H1 (cell line): ENCODE results near the gene TSPAN16. TPM values are rescaled to one million over a fixed set of nuclear protein-coding genes. Genes with fewer than 3 reads are reported as not detected.

Experiments used
- CTCF ChIA-PET: fragments of 300-600 bp; sonication (Branson Sonifier 250); formaldehyde crosslinking; loops from one replicate; lab custom pipeline; 2021; ENCODE audit not compliant: partially characterized antibody; lab: Charles Lee
- POLR2A ChIA-PET: fragments of 300-600 bp; sonication (Branson Sonifier 250); formaldehyde crosslinking; loops from one replicate; lab custom pipeline; 2021; ENCODE audit warnings: inconsistent platforms; ENCODE audit not compliant: partially characterized antibody; lab: Charles Lee
- DNase-seq, 2 experiments: peaks; one replicate each; pipeline versions ENCODE4 v3.0.0 to v3.0.0-alpha.2; 2010 to 2022; ENCODE audit warnings: low spot score in 2 of 2, low read depth in 1 of 2, mixed read lengths in 1 of 2
- FAIRE-seq: peaks from 2 replicates; lab custom pipeline; 2011; peaks lifted over from hg19 to GRCh38; lab: Jason Lieb, UNC
- H2AFZ ChIP-seq: 2 replicates; pipeline ENCODE4 v1.8.1; 2012; ENCODE audit warnings: low read length, inconsistent platforms
- H2AK5ac ChIP-seq: 2 replicates; pipeline ENCODE4 v1.6.1; 2013; ENCODE audit warnings: low read depth, low read length
- H2BK120ac ChIP-seq: replicated peaks from 2 replicates; pipeline ENCODE3; 2013; ENCODE audit warnings: low read depth, low read length, inconsistent platforms
- H2BK12ac ChIP-seq: 2 replicates; pipeline ENCODE4 v1.6.1; 2013; ENCODE audit warnings: low read depth, low read length
- H2BK15ac ChIP-seq: 2 replicates; pipeline ENCODE4 v1.6.1; 2013; ENCODE audit warnings: low read length
- H2BK20ac ChIP-seq: 2 replicates; pipeline ENCODE4 v1.6.1; 2013; ENCODE audit warnings: low read length
- H2BK5ac ChIP-seq: 2 replicates; pipeline ENCODE4 v1.6.1; 2013; ENCODE audit warnings: low read depth, low read length
- H3K14ac ChIP-seq: 2 replicates; pipeline ENCODE4 v1.6.1; 2013; ENCODE audit warnings: inconsistent platforms; ENCODE audit not compliant: insufficient read length
- H3K18ac ChIP-seq: 2 replicates; pipeline ENCODE4 v1.6.1; 2013; ENCODE audit warnings: low read length; ENCODE audit errors: extremely low read depth
- H3K23ac ChIP-seq: 2 replicates; pipeline ENCODE4 v1.6.1; 2013; ENCODE audit warnings: inconsistent platforms; ENCODE audit not compliant: insufficient read length
- H3K23me2 ChIP-seq: 2 replicates; pipeline ENCODE4 v1.6.1; 2013; ENCODE audit warnings: low read depth, low read length
- H3K27ac ChIP-seq: 2 replicates; pipeline ENCODE4 v1.6.1; 2011; ENCODE audit warnings: low read depth, low read length, inconsistent platforms
- H3K27me3 ChIP-seq, 4 experiments: replicated peaks in 1 of 4; 1 replicate in 1 of 4; 2 replicates in 3 of 4; pipeline versions ENCODE4 v1.6.1 to v1.8.1; 2011 to 2013; ENCODE audit warnings: low read length in 3 of 4, mild to moderate bottlenecking in 3 of 4, inconsistent platforms in 2 of 4, mixed read lengths in 2 of 4, moderate library complexity in 1 of 4; ENCODE audit not compliant: control insufficient read depth in 3 of 4, insufficient read depth in 3 of 4; ENCODE audit errors: extremely low read depth in 1 of 4
- H3K36me3 ChIP-seq, 4 experiments: 2 replicates each; pipeline versions ENCODE4 v1.6.1 to v1.8.1; 2011 to 2013; ENCODE audit warnings: mild to moderate bottlenecking in 4 of 4, low read length in 3 of 4, moderate library complexity in 2 of 4, control low read depth in 1 of 4, inconsistent platforms in 1 of 4; ENCODE audit not compliant: insufficient read depth in 4 of 4, control insufficient read depth in 2 of 4
- H3K4ac ChIP-seq: replicated peaks from 2 replicates; pipeline ENCODE3; 2013; ENCODE audit warnings: low read length, low read depth, mixed read lengths, inconsistent platforms; ENCODE audit not compliant: insufficient read length
- H3K4me1 ChIP-seq, 4 experiments: replicated peaks in 1 of 4; 1 replicate in 1 of 4; 2 replicates in 3 of 4; pipeline versions ENCODE4 v1.6.1 to v1.8.1; 2011 to 2013; ENCODE audit warnings: low read length in 3 of 4, inconsistent platforms in 2 of 4, mixed read lengths in 1 of 4; ENCODE audit not compliant: insufficient read depth in 4 of 4, control insufficient read depth in 3 of 4
- H3K4me2 ChIP-seq, 2 experiments: 2 replicates each; pipeline versions ENCODE4 v1.6.1 to v1.8.1; 2011 to 2013; ENCODE audit warnings: low read depth in 2 of 2, low read length in 2 of 2, control low read depth in 1 of 2, inconsistent platforms in 1 of 2, mild to moderate bottlenecking in 1 of 2; ENCODE audit not compliant: insufficient read depth in 1 of 2
- H3K4me3 ChIP-seq, 4 experiments: fragments of 200-600, 300-600 bp in 1 of 4; sonication (generic), shearing (Covaris generic), sonication (Bioruptor Twin) in 1 of 4; 2 replicates each; pipeline versions ENCODE4 v1.5.1 to v1.8.1; 2011 to 2016; ENCODE audit warnings: low read length in 4 of 4, low read depth in 3 of 4, control low read depth in 2 of 4, inconsistent platforms in 2 of 4, mild to moderate bottlenecking in 2 of 4, mixed read lengths in 1 of 4, moderate library complexity in 1 of 4; ENCODE audit not compliant: insufficient read depth in 2 of 4; ENCODE audit errors: extremely low read depth in 1 of 4
- H3K56ac ChIP-seq: replicated peaks from 2 replicates; pipeline ENCODE3; 2013; ENCODE audit warnings: low read depth, mild to moderate bottlenecking, mixed read lengths, low read length, inconsistent platforms; ENCODE audit not compliant: insufficient read length
- H3K79me1 ChIP-seq: 2 replicates; pipeline ENCODE4 v1.6.1; 2013; ENCODE audit warnings: low read depth, low read length, control low read depth
- H3K79me2 ChIP-seq, 2 experiments: 2 replicates each; pipeline versions ENCODE4 v1.6.1 to v1.8.1; 2012 to 2013; ENCODE audit warnings: low read length in 2 of 2, mild to moderate bottlenecking in 2 of 2, inconsistent platforms in 1 of 2; ENCODE audit not compliant: insufficient read depth in 2 of 2, control insufficient read depth in 1 of 2
- H3K9ac ChIP-seq, 4 experiments: replicated peaks in 1 of 4; 1 replicate in 1 of 4; 2 replicates in 3 of 4; pipeline versions ENCODE4 v1.6.1 to v1.8.1; 2011 to 2013; ENCODE audit warnings: low read depth in 3 of 4, low read length in 3 of 4, control low read depth in 2 of 4, mild to moderate bottlenecking in 2 of 4, moderate library complexity in 2 of 4, inconsistent platforms in 1 of 4; ENCODE audit errors: extremely low read depth in 1 of 4
- H3K9me3 ChIP-seq, 2 experiments: 2 replicates each; pipeline versions ENCODE4 v1.6.1 to v1.8.1; 2012 to 2013; ENCODE audit warnings: mild to moderate bottlenecking in 2 of 2, moderate library complexity in 2 of 2, control low read depth in 1 of 2, inconsistent platforms in 1 of 2, low read depth in 1 of 2, low read length in 1 of 2, mixed read lengths in 1 of 2; ENCODE audit not compliant: insufficient read depth in 2 of 2
- H4K20me1 ChIP-seq, 2 experiments: replicated peaks in 1 of 2; 2 replicates each; pipeline versions ENCODE3 to v1.8.1; 2011 to 2013; ENCODE audit warnings: inconsistent platforms in 2 of 2, low read length in 2 of 2, mild to moderate bottlenecking in 1 of 2; ENCODE audit not compliant: insufficient read depth in 2 of 2, control insufficient read depth in 1 of 2
- H4K5ac ChIP-seq: 2 replicates; pipeline ENCODE4 v1.6.1; 2013; ENCODE audit warnings: low read length, low read depth, mixed read lengths, inconsistent platforms; ENCODE audit not compliant: insufficient read length
- H4K8ac ChIP-seq: 2 replicates; pipeline ENCODE4 v1.8.0; 2013; ENCODE audit warnings: mild to moderate bottlenecking, moderate library complexity, low read length, inconsistent platforms; ENCODE audit not compliant: insufficient read depth; ENCODE audit errors: extremely low read depth
- H4K91ac ChIP-seq: replicated peaks from 2 replicates; pipeline ENCODE3; 2013; ENCODE audit warnings: low read length, mixed read lengths, inconsistent platforms; ENCODE audit not compliant: insufficient read length
- ATF3 ChIP-seq: IDR thresholded peaks from 2 replicates; pipeline ENCODE4 v1.6.1; 2011; ENCODE audit warnings: low read depth, mild to moderate bottlenecking, low read length; ENCODE audit not compliant: insufficient read depth
- CTBP2 ChIP-seq: IDR thresholded peaks from 2 replicates; pipeline ENCODE4 v1.7.0; 2011; ENCODE audit warnings: borderline replicate concordance, mild to moderate bottlenecking, moderate library complexity, mixed read lengths, low read length; ENCODE audit not compliant: insufficient read depth, insufficient read length
- GTF2F1 ChIP-seq: IDR thresholded peaks from 2 replicates; pipeline ENCODE4 v1.6.1; 2012; ENCODE audit warnings: low read depth, low read length, improper control_type of control experiment, borderline replicate concordance
- MAFK ChIP-seq: IDR thresholded peaks from 2 replicates; pipeline ENCODE4 v1.6.1; 2012; ENCODE audit warnings: low read depth, mild to moderate bottlenecking, improper control_type of control experiment, low read length
- RAD21 ChIP-seq, 2 experiments: IDR thresholded peaks in 1 of 2; conservative IDR thresholded peaks in 1 of 2; 2 replicates each; pipeline ENCODE4 v1.6.1; 2011; ENCODE audit warnings: low read depth in 2 of 2, low read length in 2 of 2, improper control_type of control experiment in 1 of 2, inconsistent platforms in 1 of 2, mild to moderate bottlenecking in 1 of 2, moderate library complexity in 1 of 2
- WGBS, 2 experiments: shearing (Covaris generic) in 1 of 2; methylation state at CpG; one replicate each; pipeline versions ENCODE4 v1.1.6 to v1.1.7; 2013 to 2015; ENCODE audit warnings: low lambda C conversion rate in 2 of 2, mixed read lengths in 2 of 2, inconsistent platforms in 1 of 2, low coverage in 1 of 2, missing lambda C conversion rate in 1 of 2; ENCODE audit not compliant: insufficient replicate concordance in 2 of 2, insufficient coverage in 1 of 2, insufficient read length in 1 of 2; ENCODE audit errors: extremely low coverage in 1 of 2, missing lambda C conversion rate in 1 of 2; 5-methylcytosine and 5-hydroxymethylcytosine counted together
- long read RNA-seq, 2 experiments: library from RNA in 1 of 2; library from capped mRNA in 1 of 2; stranded (forward); transcript quantifications; one replicate each; pipeline ENCODE4 v2.0.0, GENCODE V29; 2021; ENCODE audit warnings: inconsistent platforms in 1 of 2
- polyA minus RNA-seq, 3 experiments: library from RNA; depleted of rRNA, polyadenylated mRNA; stranded (reverse); fragments of >200 nt; gene quantifications; 1 replicate in 2 of 3; 2 replicates in 1 of 3; pipeline ENCODE4 v1.2.3, GENCODE V29; 2011
- polyA plus RNA-seq, 7 experiments: library from polyadenylated mRNA; depleted of rRNA in 3 of 7; stranded (reverse) in 5 of 7; unstranded in 2 of 7; fragments of >200 nt in 5 of 7; fragments of 200-250 nt in 2 of 7; gene quantifications; 1 replicate in 5 of 7; 2 replicates in 1 of 7; 4 replicates in 1 of 7; pipeline versions ENCODE4 v1.2.1 to v1.2.3, GENCODE V29; 2011 to 2013; ENCODE audit warnings: missing spikeins in 2 of 7, mixed read lengths in 2 of 7
- total RNA-seq: library from RNA; stranded (reverse); fragmentation: NEBNext Ultra II Directional; extraction: Animal tissue kit (Norgen Biotek cat#: 25700); gene quantifications from 2 replicates; pipeline ENCODE4 v1.2.1, GENCODE V29; 2021

The TSPAN16 gene
- total RNA-seq (not detected in 2 replicates), polyA plus RNA-seq (2011; rRNA removed) (not detected in 2 replicates), polyA minus RNA-seq (2011; rRNA and poly(A)+ RNA removed) (not detected in 2 replicates)
- polyA plus RNA-seq (2011; cell fraction: cytosol; rRNA removed), result not detected
- polyA plus RNA-seq (2011; cell fraction: nucleus; rRNA removed), result not detected
- not detected in 4 replicates for polyA plus RNA-seq (2012, experiment 1 of 2)
- polyA plus RNA-seq (2012, experiment 2 of 2), result not detected
- not detected for polyA plus RNA-seq (2013, experiment 1 of 2)
- not detected for polyA plus RNA-seq (2013, experiment 2 of 2)
- polyA minus RNA-seq (2011; cell fraction: cytosol; rRNA and poly(A)+ RNA removed), result not detected
- polyA minus RNA-seq (2011; cell fraction: nucleus; rRNA and poly(A)+ RNA removed), result not detected
- long read RNA-seq, experiment 1, result 0 reads
- long read RNA-seq, experiment 2, result 0 reads

GRCh38 chr19:11295665-11296245 is at the start of gene TSPAN16:
Gene TSPAN16 (plus strand): TSS chr19:11296160. CDS start chr19:11296298, 138 bp downstream.
- Histone ChIP-seq H2BK12ac (peak within 1 kb of the TSS; percentile 39; the same call in 1 of the 2 replicates), H3K14ac (no peak within 1 kb of the TSS), H4K8ac (0 out of 2 replicates have a peak within 1 kb of the TSS, but pooled peaks have one; percentile 58), H3K56ac (no peak within 1 kb of the TSS), H2BK120ac (no peak within 1 kb of the TSS), H4K20me1 (no peaks in the 10 kb centered on the region), H2BK20ac (no peak within 1 kb of the TSS), H2BK5ac (no peak within 1 kb of the TSS; the same call in 1 of the 2 replicates), H2BK15ac (no peak within 1 kb of the TSS), H3K36me3 (no peaks in the 10 kb centered on the region), H3K23ac (no peak within 1 kb of the TSS), H3K27me3 (no peaks in the 10 kb centered on the region; a peak in 2 of 7 replicates), H3K27ac (no peak within 1 kb of the TSS), H3K79me2 (no peaks in the 10 kb centered on the region), H3K4ac (no peak within 1 kb of the TSS), H3K23me2 (no peaks in the 10 kb centered on the region), H3K4me1 (peaks cover 2 to 6% (median 2%) of the 10 kb centered on the region in 4 experiments; a peak in 5 of 7 replicates), H2AFZ (peak within 1 kb of the TSS; percentile 66; the same call in 1 of the 2 replicates), H3K9ac (no peak within 1 kb of the TSS), H3K79me1 (no peaks in the 10 kb centered on the region), H3K18ac (no peak within 1 kb of the TSS), H4K91ac (no peak within 1 kb of the TSS), H3K9me3 (no peaks in the 10 kb centered on the region), H4K5ac (no peak within 1 kb of the TSS), H2AK5ac (no peak within 1 kb of the TSS), H3K4me2 (no peak within 1 kb of the TSS; a peak in 1 of 4 replicates), H3K4me3 (no peak within 1 kb of the TSS)
- DNase-seq (no peak), FAIRE-seq (no peak)
- ChIA-PET POLR2A (interaction anchor here (0.9 to 1.3 kb wide), 2 partner anchors 12 to 79 kb away, joined by 3 to 4 read pairs; no protein-coding TSS in a partner anchor), CTCF (interaction anchor here (1.0 to 4.7 kb wide), 17 partner anchors 9 to 150 kb away, joined by 3 to 20 read pairs (median 4); partner anchors contain the start of genes CCDC159, RAB3D, SWSAP1 and TMEM205)
- 83% methylated on average over 8 of the region's 8 CpGs; no CpG with 5 or more reads in 1 of the 2 experiments for WGBS, 2 experiments
- TF ChIP-seq ATF3 (no peak), MAFK (no peak), RAD21 (IDR thresholded peaks at IDR 0.05 in 1 of 2, conservative IDR thresholded peaks at IDR 0.05 in 1 of 2; ENCODE audit: low read depth in 2 of 2, low read length in 2 of 2) (peak; percentile 9 to 29; a peak in 2 of 4 replicates), GTF2F1 (no peak), CTBP2 (no peak)
